Endothelial cell of umbilical vein (primary cell): ENCODE measurements around the gene NR1H4. TPM values are rescaled to one million over a fixed set of nuclear protein-coding genes. Genes with fewer than 3 reads are reported as not detected.

Source experiments
- BruUV-seq: library from RNA; stranded (reverse); fragments of 400-500 nt; replicated peaks from 2 replicates; lab custom pipeline; 2021; lab: Mats Ljungman, UMichigan
- CTCF ChIA-PET: fragments of 300-600, 350-600 bp; sonication (Branson Sonifier 250); formaldehyde crosslinking; loops from one replicate; lab custom pipeline; 2021; ENCODE audit warnings: antibody characterized with exemption, inconsistent platforms; lab: Charles Lee
- POLR2A ChIA-PET: fragments of 300-600, 350-600 bp; sonication (Branson Sonifier 250); formaldehyde crosslinking; loops from one replicate; lab custom pipeline; 2021; ENCODE audit warnings: antibody characterized with exemption, inconsistent platforms; lab: Charles Lee
- DNase-seq: peaks from one replicate; pipeline ENCODE4 v3.0.0-alpha.2; 2011; ENCODE audit warnings: low read depth, low spot score
- FAIRE-seq: peaks from 2 replicates; lab custom pipeline; 2011; peaks lifted over from hg19 to GRCh38; lab: Jason Lieb, UNC
- H2AFZ ChIP-seq: 2 replicates; pipeline ENCODE4 v1.6.0; 2012; ENCODE audit warnings: low read depth, low read length, control low read depth, inconsistent platforms
- H3K27ac ChIP-seq: 2 replicates; pipeline ENCODE4 v1.5.1; 2011; ENCODE audit warnings: low read depth, mild to moderate bottlenecking, control low read depth, low read length, moderate library complexity; ENCODE audit not compliant: insufficient read depth
- H3K27me3 ChIP-seq, 2 experiments: 2 replicates each; pipeline versions ENCODE4 v1.6.0 to v1.6.1; 2011; ENCODE audit warnings: low read length in 2 of 2, mixed read lengths in 1 of 2; ENCODE audit not compliant: control insufficient read depth in 2 of 2, insufficient read depth in 2 of 2
- H3K36me3 ChIP-seq, 2 experiments: 2 replicates in 1 of 2; 3 replicates in 1 of 2; pipeline ENCODE4 v1.5.1; 2011; ENCODE audit warnings: low read length in 2 of 2, mild to moderate bottlenecking in 1 of 2, moderate library complexity in 1 of 2; ENCODE audit not compliant: control insufficient read depth in 2 of 2, insufficient read depth in 2 of 2; ENCODE audit errors: extremely low read depth in 1 of 2
- H3K4me1 ChIP-seq: 3 replicates; pipeline ENCODE4 v1.5.1; 2011; ENCODE audit warnings: mild to moderate bottlenecking, low read length; ENCODE audit not compliant: control insufficient read depth, insufficient read depth; ENCODE audit errors: extremely low read depth
- H3K4me2 ChIP-seq: 2 replicates; pipeline ENCODE4 v1.6.1; 2011; ENCODE audit warnings: low read length, control low read depth, mixed read lengths; ENCODE audit not compliant: insufficient read depth
- H3K4me3 ChIP-seq, 3 experiments: fragments of 200-600 bp in 1 of 3; sonication (generic), shearing (Covaris generic) in 1 of 3; replicated peaks in 1 of 3; 2 replicates each; pipeline ENCODE4 v1.5.1; 2011 to 2016; ENCODE audit warnings: control low read depth in 3 of 3, low read length in 3 of 3, mild to moderate bottlenecking in 2 of 3, inconsistent platforms in 1 of 3, low read depth in 1 of 3, moderate library complexity in 1 of 3; ENCODE audit not compliant: insufficient read depth in 1 of 3
- H3K79me2 ChIP-seq: 2 replicates; pipeline ENCODE4 v1.6.0; 2012; ENCODE audit warnings: low read length, inconsistent platforms; ENCODE audit not compliant: control insufficient read depth, insufficient read depth
- H3K9ac ChIP-seq: replicated peaks from 2 replicates; pipeline ENCODE3; 2011; ENCODE audit warnings: low read length, control low read depth; ENCODE audit not compliant: insufficient read depth; ENCODE audit errors: extremely low read depth
- H3K9me1 ChIP-seq: replicated peaks from 3 replicates; pipeline ENCODE4 v1.6.0; 2011; ENCODE audit warnings: mild to moderate bottlenecking, low read length; ENCODE audit not compliant: control insufficient read depth, insufficient read depth; ENCODE audit errors: extremely low read depth
- H3K9me3 ChIP-seq: replicated peaks from 2 replicates; pipeline ENCODE4 v1.5.1; 2012; ENCODE audit warnings: low read length, inconsistent platforms; ENCODE audit not compliant: control insufficient read depth, insufficient read depth
- H4K20me1 ChIP-seq: replicated peaks from 2 replicates; pipeline ENCODE3; 2011; ENCODE audit warnings: mild to moderate bottlenecking, low read length; ENCODE audit not compliant: control insufficient read depth, insufficient read depth; ENCODE audit errors: extremely low read depth
- CTCF ChIP-seq, 2 donors: IDR thresholded peaks; 1 replicate in 1 of 2; 2 replicates in 1 of 2; pipeline ENCODE4 v1.5.1; 2011; ENCODE audit warnings: low read length in 2 of 2, mild to moderate bottlenecking in 2 of 2, moderate library complexity in 2 of 2, control low read depth in 1 of 2, inconsistent platforms in 1 of 2, low read depth in 1 of 2; ENCODE audit not compliant: insufficient read depth in 1 of 2; ENCODE audit errors: extremely low read depth in 1 of 2
- EZH2 ChIP-seq: IDR thresholded peaks from 2 replicates; pipeline ENCODE4 v1.6.1; 2012; ENCODE audit warnings: borderline replicate concordance, low read depth, mild to moderate bottlenecking, moderate library complexity, low read length, inconsistent platforms; ENCODE audit not compliant: severe bottlenecking
- FOS ChIP-seq: IDR thresholded peaks from 2 replicates; pipeline ENCODE4 v1.6.1; 2011; ENCODE audit warnings: mild to moderate bottlenecking, low read length, moderate library complexity, borderline replicate concordance; ENCODE audit not compliant: insufficient read depth
- GATA2 ChIP-seq: IDR thresholded peaks from 2 replicates; pipeline ENCODE4 v1.7.0; 2011; ENCODE audit warnings: low read depth, mild to moderate bottlenecking, moderate library complexity, mixed read lengths, low read length; ENCODE audit not compliant: insufficient read length, insufficient read depth
- JUN ChIP-seq: IDR thresholded peaks from 2 replicates; pipeline ENCODE4 v1.6.1; 2011; ENCODE audit warnings: borderline replicate concordance, low read depth; ENCODE audit not compliant: insufficient read length, insufficient read depth
- MAX ChIP-seq: IDR thresholded peaks from 2 replicates; pipeline ENCODE4 v1.6.1; 2011; ENCODE audit not compliant: insufficient read depth, insufficient read length
- MYC ChIP-seq: IDR thresholded peaks from one replicate; pipeline ENCODE4 v1.6.1; 2011; ENCODE audit warnings: mild to moderate bottlenecking, low read depth, low read length
- POLR2A ChIP-seq: IDR thresholded peaks from 2 replicates; pipeline ENCODE4 v1.6.1; 2012; ENCODE audit warnings: low read depth, mild to moderate bottlenecking, control low read depth, low read length
- POLR2AphosphoS5 ChIP-seq: IDR thresholded peaks from 2 replicates; pipeline ENCODE4 v1.6.1; 2012; ENCODE audit warnings: low read depth, mild to moderate bottlenecking, control low read depth, low read length, moderate library complexity; ENCODE audit not compliant: insufficient read depth
- dilution Hi-C: fragments of 300-500 bp; cut with MboI; formaldehyde crosslinking; loops from one replicate; pipeline ENCODE4 v1.15.0; 2019; ENCODE audit warnings: low sequenced_read_pairs; ENCODE audit not compliant: extremely low pct_ligation_motif_present
- intact Hi-C: fragments of 100-400 bp; cut with micrococcal nuclease; formaldehyde crosslinking; loops from one replicate; pipeline ENCODE4 v1.10.0; 2022
- polyA plus RNA-seq, 4 experiments: library from polyadenylated mRNA; depleted of rRNA in 3 of 4; stranded (reverse) in 3 of 4; unstranded in 1 of 4; fragments of >200 nt; gene quantifications; 2 replicates each; pipeline versions ENCODE4 v1.2.1 to v1.2.3, GENCODE V29; 2011 to 2012; ENCODE audit warnings: missing spikeins in 1 of 4
- total RNA-seq: library from RNA; stranded (reverse); gene quantifications from 2 replicates; pipeline ENCODE4 v1.2.3, GENCODE V29; 2021

NR1H4 gene
- total and polyA plus RNA-seq, 2 donors (not counting 3 experiments of a cell fraction or from before 2014, with no cell fraction given): not detected

- H3K9me1 ChIP-seq: no peaks in the 10 kb centered on the region
- no peaks in the 10 kb centered on the region for H3K36me3 ChIP-seq
- intact Hi-C loops (no loop called here), dilution Hi-C loops (no loop called here)
- ChIA-PET CTCF (interaction anchor here (1.2 to 1.5 kb wide), 2 partner anchors 13 to 60 kb away, joined by 3 to 5 read pairs; no protein-coding TSS in a partner anchor), POLR2A (no interaction called here)
- H3K4me3 ChIP-seq: no peak overlapping the region
- BruUV-seq: no TSS peak
- no peak overlapping the region for H3K4me2 ChIP-seq
- DNase-seq: no peak
- H4K20me1 ChIP-seq: no peaks in the 10 kb centered on the region
- H2AFZ ChIP-seq: no peak overlapping the region
- no peak for FAIRE-seq
- TF ChIP-seq GATA2: no peak
- TF ChIP-seq MAX: no peak
- TF ChIP-seq POLR2AphosphoS5: no peak
- TF ChIP-seq MYC: no peak
- no peak overlapping the region for H3K27ac ChIP-seq
- H3K9ac ChIP-seq: no peak overlapping the region
- no peaks in the 10 kb centered on the region for H3K79me2 ChIP-seq
- no peaks in the 10 kb centered on the region for H3K27me3 ChIP-seq
- H3K9me3 ChIP-seq: no peaks in the 10 kb centered on the region
- no peaks in the 10 kb centered on the region for H3K4me1 ChIP-seq
Measured at GRCh38 chr12:100464529-100464928, 9.1 kb upstream of the NR1H4 start.

GRCh38 chr12:100468126-100468525 is 5.5 kb upstream of the NR1H4 start:
- no peaks in the 10 kb centered on the region for H4K20me1 ChIP-seq
- CTCF ChIA-PET: interaction anchor here (1.2 to 1.4 kb wide), 2 partner anchors 9 to 15 kb away, joined by 3 to 5 read pairs; no protein-coding TSS in a partner anchor
- no peak for DNase-seq
- no peak overlapping the region for H2AFZ ChIP-seq
- no peaks in the 10 kb centered on the region for H3K9me1 ChIP-seq
- no peaks in the 10 kb centered on the region for H3K36me3 ChIP-seq
- no peak overlapping the region for H3K9ac ChIP-seq
- no peaks in the 10 kb centered on the region for H3K27me3 ChIP-seq
- H3K4me1 ChIP-seq: no peaks in the 10 kb centered on the region
- H3K4me3 ChIP-seq: no peak overlapping the region
- H3K4me2 ChIP-seq: no peak overlapping the region
- no peaks in the 10 kb centered on the region for H3K9me3 ChIP-seq
- no peak overlapping the region for H3K27ac ChIP-seq
- FAIRE-seq: no peak
- dilution Hi-C loops: no loop called here
- no TSS peak for BruUV-seq
- POLR2A ChIA-PET: no interaction called here
- intact Hi-C loops: no loop called here
- no peak for TF ChIP-seq MAX
- TF ChIP-seq GATA2: no peak
- no peak for TF ChIP-seq FOS
- no peak for TF ChIP-seq POLR2AphosphoS5
- TF ChIP-seq POLR2A: no peak
- no peak for TF ChIP-seq JUN
- no peak for TF ChIP-seq EZH2
- no peak for TF ChIP-seq CTCF (IDR thresholded peaks at IDR 0.05; ENCODE audit: extremely low read depth in 1 of 2, insufficient read depth in 1 of 2, low read depth in 1 of 2, low read length in 2 of 2)
- no peak for TF ChIP-seq MYC
- no peaks in the 10 kb centered on the region for H3K79me2 ChIP-seq
